ENCODE measurements around the gene PAEP. TPM values are rescaled to one million over a fixed set of nuclear protein-coding genes. Genes with fewer than 3 reads are reported as not detected.

The PAEP gene
- total RNA-seq, 1 donor from 2014 or later, result not detected

GRCh38 chr9:135579889-135580660 lies 18.5 kb downstream of the PAEP start:
- no peak for ATAC-seq

DNA sequence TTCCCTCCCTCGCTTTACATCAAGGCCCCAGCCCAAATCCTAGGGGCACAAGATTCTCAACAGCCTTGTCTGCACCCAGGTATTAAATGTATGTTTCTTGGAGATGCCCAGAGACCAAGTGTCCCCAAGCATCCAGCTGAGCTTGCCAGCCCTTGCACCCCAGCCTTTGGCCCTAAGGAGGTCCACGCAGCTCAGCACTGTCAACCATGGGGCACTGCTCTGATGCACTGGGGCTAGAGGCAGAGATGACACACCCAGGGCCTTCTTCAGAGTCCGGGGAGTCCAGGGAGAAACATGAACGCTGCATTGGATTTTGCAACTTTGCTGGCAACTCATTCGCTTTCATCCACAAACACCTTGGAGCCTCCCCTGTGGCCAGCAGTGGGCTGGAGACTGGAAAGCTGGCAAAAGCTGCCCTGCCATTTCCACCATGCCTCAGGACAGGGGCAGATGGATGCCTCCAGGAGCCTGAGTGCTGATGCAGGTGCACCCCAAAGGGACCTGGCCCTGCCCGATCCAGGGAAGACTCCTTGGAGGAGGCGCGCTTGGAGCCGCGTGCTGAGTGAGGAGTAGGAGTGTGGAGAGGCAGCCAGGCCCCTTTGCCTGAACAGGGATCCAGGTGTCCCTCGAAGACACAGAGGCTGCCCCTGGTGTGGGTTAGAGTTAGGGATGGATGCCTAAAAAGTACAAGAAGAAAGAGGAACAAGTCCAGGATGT lies 19.3 kb downstream of the PAEP start:
- no peak for ATAC-seq

- ATAC-seq, result no peak
Observed at GRCh38 chr9:135581636-135582426, 20.3 kb downstream of the PAEP start.

DNA sequence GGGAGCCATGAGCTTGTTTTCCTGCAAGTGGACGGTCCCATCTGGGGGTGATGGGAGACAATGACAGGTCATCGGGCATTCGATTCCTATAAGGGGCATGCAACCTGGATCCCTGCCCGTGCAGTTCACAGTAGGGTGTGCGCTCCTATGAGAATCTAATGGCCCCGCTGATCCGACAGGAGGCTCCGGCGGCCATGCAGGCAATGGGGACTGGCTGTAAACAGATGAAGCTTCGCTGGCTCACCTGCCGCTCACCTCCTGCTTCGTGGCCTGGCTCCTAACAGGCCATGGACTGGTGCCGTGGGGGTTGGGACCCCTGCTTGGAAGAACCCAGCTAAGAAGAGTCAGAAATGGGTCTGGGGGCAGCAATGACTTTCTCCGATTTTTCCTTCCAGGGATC lies 21.0 kb downstream of the PAEP start:
- ATAC-seq, result no peak

- no peak for ATAC-seq
Observed at GRCh38 chr9:135582966-135583687, 21.6 kb downstream of the PAEP start.

- ATAC-seq, result no peak
Observed at GRCh38 chr9:135583688-135584011, 22.1 kb downstream of the PAEP start.

DNA sequence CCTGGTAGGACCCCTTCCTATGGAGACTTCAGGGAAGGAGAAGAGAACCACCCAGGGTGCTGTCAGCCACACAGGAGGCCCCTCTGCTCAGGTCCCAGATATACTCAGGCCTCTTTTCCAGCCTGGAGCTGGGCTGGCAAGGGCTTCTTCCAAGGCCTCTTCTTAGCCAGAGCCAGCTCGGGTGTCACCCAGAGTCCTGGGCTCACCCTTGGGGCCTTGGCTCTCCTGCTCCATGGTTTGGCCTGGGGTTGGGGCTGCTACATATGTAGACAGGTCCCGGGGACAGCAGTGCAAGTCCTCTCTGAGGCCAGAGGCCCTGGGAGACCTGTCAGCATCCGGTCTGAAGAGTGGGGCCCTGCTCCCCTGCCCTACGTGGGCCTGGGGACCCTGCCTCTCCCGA lies 22.8 kb downstream of the PAEP start:
- no peak for ATAC-seq

DNA sequence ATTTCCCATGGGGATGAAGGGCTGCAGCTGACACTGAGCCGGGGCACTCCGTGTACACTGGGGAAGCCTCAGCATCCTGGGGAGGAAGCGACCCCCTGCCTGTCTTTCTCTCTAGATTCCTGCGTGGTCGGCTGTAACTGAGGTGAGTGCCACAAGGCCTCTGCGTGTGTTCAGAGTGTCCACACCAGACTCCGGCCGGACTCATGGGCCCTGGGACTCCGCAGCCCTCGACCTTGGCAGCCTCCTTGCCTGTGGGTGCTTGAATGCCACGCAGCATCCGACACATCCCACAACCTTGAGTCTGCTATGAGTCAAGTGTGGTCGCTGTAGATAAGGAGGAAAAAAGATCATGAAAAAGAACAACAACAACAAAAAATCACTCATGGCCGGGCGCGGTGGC lies 23.4 kb downstream of the PAEP start:
- ATAC-seq, result no peak

DNA sequence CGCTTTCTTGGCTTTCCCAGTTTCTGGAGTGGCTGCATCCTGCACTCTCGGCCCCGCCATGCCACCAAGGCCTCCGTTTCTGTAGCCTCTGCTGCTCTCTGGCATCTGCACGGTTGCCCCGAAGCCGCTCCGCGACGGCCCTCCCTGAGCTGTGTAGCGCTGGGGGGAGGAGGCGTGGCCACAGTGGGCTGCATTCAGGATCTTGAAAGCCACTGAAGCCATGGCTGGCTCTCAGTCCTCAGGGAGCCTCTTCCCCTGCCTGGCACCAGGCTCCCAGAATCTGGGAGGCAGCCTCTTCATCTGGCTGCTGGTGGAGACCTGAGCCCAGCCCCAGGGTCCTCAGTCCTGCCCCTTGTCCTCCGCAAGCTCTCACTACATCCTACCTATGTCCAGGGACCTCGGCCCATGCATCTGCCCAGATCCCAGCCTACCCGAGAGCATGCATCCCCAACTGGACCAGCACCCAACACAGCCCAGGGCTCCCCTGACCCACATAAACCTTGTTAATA lies 25.1 kb downstream of the PAEP start:
- ATAC-seq, result no peak

DNA sequence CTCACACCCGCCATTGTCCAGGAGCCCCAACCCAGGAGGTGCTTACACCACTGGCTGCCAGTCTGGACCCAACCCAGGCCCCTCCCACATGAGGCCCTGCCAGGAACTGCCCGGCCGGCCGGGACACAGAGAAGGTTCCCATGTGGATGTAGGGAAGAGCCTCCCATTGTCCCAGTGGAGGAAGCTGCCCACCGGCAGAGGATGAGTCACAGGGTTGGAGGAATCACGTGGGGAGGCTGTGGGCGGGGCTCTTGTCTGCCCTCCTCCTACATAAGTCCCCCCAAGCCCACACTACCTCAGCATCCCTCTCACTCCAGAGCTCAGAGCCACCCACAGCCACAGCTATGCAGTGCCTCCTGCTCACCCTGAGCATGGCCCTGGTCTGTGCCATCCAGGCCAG lies 26.1 kb downstream of the PAEP start:
- no peak for ATAC-seq

GRCh38 chr9:135588371-135588770 lies 26.8 kb downstream of the PAEP start:
- no peak for ATAC-seq

GRCh38 chr9:135588886-135589595 lies 27.5 kb downstream of the PAEP start:
- ATAC-seq, result no peak

DNA sequence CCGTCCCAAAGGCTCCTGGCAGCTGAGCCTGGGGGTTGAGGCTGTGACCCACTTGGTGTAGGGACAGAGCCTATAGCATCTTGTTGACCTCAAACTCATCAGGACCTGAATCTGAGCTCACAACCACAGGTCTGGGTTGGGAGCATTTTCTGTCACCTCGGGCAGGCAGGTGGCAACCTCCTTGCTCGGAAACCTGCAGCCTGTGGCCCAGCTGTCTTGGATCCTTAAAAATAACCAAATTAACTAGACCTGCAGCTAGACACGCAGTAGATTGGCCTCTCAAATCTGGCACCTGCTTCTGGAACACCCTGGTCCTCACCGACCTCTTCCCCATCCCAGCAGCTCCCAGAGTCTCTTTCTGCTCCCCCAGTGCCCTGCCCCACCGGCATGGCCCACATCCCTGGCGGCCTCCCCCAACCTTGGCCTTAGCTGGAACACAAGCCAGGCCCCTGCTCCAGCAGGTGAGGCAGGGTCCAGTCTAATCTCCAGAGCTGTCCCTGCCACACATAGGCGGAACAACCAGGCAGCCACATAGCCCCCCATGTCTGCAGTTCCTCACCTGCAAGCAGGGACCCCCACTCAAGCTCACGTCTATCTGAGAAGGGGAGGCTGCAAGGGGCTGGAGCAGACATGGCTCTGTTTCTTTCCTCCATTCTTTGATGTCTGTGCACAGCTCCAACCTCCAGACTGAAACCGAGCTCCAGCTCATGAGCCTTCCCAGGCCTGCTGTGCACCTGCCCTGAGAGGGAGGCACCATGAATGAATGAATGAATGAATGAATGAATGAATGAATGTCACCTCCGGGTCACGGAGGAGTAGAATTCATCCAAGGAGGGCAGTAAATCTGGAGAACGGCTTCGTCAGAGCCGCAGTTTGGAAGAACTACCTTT lies 28.3 kb downstream of the PAEP start:
- ATAC-seq, result no peak

- no peak for ATAC-seq
Observed at GRCh38 chr9:135590486-135591079, 29.0 kb downstream of the PAEP start.

GRCh38 chr9:135591506-135592330 lies 30.2 kb downstream of the PAEP start:
- ATAC-seq, result no peak

GRCh38 chr9:135592331-135592590 lies 30.7 kb downstream of the PAEP start:
- ATAC-seq, result no peak

DNA sequence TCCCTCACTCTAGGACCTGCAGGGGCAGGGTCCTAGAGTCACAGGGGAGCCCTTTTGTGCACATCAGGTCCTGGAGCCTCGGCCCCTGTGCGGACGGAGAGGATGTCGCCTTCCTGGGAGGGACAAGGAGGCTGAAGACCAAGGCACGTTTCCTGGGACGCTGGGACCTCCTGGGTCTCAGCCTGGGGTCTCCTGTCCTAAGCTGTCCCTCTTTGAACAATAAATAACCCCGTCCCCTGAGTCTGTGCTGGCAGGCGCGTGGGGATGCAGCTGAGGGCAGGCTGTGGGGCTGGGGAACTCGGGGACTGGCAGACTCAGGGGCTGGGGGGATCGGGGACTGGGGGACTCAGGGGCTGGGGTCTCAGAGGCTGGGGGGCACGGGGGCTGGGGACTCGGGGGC lies 31.1 kb downstream of the PAEP start:
- ATAC-seq, result no peak

DNA sequence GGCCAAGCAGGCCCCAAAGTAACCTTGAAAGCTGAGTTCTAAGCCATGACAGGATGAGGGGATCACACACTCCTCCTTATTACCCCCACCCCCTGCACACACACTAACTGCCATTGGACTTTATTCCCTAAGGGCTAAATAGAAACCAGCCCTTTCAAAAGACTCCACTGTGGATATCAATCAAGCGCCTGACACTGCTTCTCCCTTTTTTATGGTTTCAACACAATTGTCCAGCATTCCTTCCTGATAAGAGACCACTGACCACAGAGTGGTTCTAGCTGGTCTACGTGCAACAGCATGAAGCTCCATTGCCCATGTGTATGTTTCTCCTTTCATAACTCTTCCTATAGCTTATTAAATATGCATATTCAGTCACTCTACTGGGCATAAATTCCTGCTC lies 34.7 kb downstream of the PAEP start:
- ATAC-seq, result no peak

DNA sequence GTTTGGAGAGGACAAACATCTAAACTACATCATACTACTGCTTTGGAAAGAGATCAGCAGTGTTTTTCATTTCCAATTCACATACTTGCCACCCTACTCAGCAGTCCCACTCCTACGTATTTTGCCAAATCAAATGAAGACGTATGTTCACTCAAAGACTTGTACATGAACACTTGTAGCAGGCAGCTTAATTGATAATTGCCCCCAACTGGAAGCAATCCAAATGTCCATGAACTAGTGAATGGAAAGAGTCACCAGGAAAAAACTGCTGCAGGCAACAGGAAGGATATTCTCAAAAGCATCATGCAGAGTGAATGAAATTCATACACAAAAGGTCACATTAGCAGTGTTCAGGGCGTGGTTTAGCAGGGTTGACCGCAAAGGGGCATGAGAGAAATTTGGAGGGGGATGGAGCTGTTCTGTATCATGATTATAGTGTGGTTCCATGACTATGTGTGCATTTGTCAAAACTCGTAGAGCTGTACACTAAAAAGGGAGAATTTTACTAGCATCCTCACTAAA lies 38.8 kb downstream of the PAEP start:
- no peak for ATAC-seq

DNA sequence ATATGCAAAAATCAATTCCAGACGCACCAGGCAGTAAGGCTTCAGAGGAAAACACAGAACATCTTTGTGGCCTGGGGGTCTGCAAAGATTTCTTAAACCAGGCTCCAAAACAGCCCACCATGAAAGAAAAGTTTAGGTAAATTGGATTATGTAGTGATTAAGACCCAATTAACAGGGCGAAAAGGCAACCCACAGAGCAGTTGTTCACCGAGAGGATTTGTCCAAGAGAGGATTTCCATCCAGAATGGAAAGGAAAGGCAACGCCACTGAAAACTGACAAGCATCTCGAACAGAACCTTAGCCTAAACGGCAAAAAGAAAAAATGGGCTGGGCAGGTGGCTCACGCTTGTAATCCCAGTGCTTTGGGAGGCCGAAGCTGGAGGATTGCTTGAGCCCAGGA lies 40.4 kb downstream of the PAEP start:
- ATAC-seq, result no peak

All from esophagus mucosa (tissue), 1 donor.